Measurements from ENCODE around the gene SASH1. TPM values are rescaled to one million over a fixed set of nuclear protein-coding genes. Genes with fewer than 3 reads are reported as not detected.

Gene SASH1
- total RNA-seq, 1 experiment from 2014 or later: 33.2 TPM

DNA sequence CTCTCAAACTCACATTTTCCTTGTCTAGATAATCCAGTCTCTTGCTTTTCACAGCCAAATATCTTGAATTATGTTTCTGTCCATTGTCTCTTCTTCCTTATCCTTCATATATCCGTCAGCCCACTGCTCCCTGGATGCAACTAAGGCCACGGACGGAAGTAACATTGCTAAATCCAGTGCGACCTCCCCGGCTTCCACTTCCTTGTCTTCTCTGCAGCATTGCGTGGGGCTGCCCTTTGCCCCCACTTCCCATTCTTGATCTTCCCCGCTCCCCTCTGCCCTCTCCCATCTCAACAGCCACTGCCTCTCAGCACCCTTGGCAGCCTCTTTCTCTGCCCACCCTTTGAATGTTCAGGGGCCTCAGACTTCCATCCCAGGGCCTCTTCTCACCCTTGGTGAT, 213.8 kb downstream of the SASH1 start:
- Histone ChIP-seq H3K18ac (ENCODE audit: insufficient read length, low read depth, low read length) (no peak overlapping the region), H3K23ac (ENCODE audit: insufficient read length, low read depth, low read length) (no peak overlapping the region), H4K5ac (ENCODE audit: insufficient read length, low read depth, low read length) (no peak overlapping the region), H3K79me2 (ENCODE audit: insufficient read depth, low read length) (no peaks in the 10 kb centered on the region), H4K20me1 (ENCODE audit: control insufficient read depth, insufficient read depth, insufficient read length) (no peaks in the 10 kb centered on the region), H2BK20ac (ENCODE audit: low read depth, low read length, poor library complexity, severe bottlenecking) (no peak overlapping the region), H3T11ph (ENCODE audit: low read length) (no peak overlapping the region), H2BK120ac (ENCODE audit: low read depth, low read length, poor library complexity, severe bottlenecking) (no peak overlapping the region), H3K56ac (ENCODE audit: insufficient read length, low read depth, low read length) (no peak overlapping the region), H3K9me3 (ENCODE audit: control insufficient read depth, low read depth, low read length) (no peaks in the 10 kb centered on the region), H2BK15ac (ENCODE audit: low read depth, low read length) (no peak overlapping the region), H3K27me3 (ENCODE audit: insufficient read depth, low read length) (peaks cover 3% of the 10 kb centered on the region; the same call in 1 of the 2 replicates), H3K27ac (ENCODE audit: insufficient read length, low read depth, low read length) (no peak overlapping the region), H2AFZ (ENCODE audit: low read length) (no peak overlapping the region), H3K4ac (ENCODE audit: low read depth, low read length) (no peak overlapping the region), H3K14ac (ENCODE audit: insufficient read depth, low read length) (no peak overlapping the region), H3K9ac (ENCODE audit: extremely low read depth, insufficient read length, low read length) (no peak overlapping the region), H2BK12ac (ENCODE audit: insufficient read length, low read depth, low read length) (no peak overlapping the region), H4K91ac (ENCODE audit: insufficient read length, low read depth, low read length) (no peak overlapping the region), H2BK5ac (ENCODE audit: insufficient read length, low read length) (no peak overlapping the region), H3K23me2 (ENCODE audit: insufficient read length, low read depth, low read length, poor library complexity, severe bottlenecking) (peaks cover 3% of the 10 kb centered on the region), H3K4me2 (ENCODE audit: insufficient read depth, insufficient read length, low read length) (no peak overlapping the region), H2AK5ac (ENCODE audit: insufficient read length, low read length) (no peak overlapping the region), H4K8ac (replicated peaks; ENCODE audit: insufficient read length, low read depth, low read length) (no peak overlapping the region), H3K79me1 (ENCODE audit: insufficient read depth, low read depth, low read length, poor library complexity, severe bottlenecking) (no peaks in the 10 kb centered on the region), H3K4me1 (ENCODE audit: insufficient read depth, low read length) (no peaks in the 10 kb centered on the region)
- Mint-ChIP-seq H3K4me1 (peaks cover 3 to 5% of the 10 kb centered on the region in 2 experiments), H3K36me3 (ENCODE audit: insufficient read depth in 1 of 3, low read depth in 3 of 3) (peaks cover 8 to 27% (median 13%) of the 10 kb centered on the region in 3 experiments), H3K27ac (no peak overlapping the region), H3K9me3 (peaks cover 19 to 22% of the 10 kb centered on the region in 2 experiments; a peak in 4 of 5 replicates), H3K4me3 (no peak overlapping the region; a peak in 1 of 5 replicates), H3K27me3 (ENCODE audit: low read depth) (peaks cover 21% of the 10 kb centered on the region)
- DNase-seq: no peak
- TF ChIP-seq, protein P1, sequence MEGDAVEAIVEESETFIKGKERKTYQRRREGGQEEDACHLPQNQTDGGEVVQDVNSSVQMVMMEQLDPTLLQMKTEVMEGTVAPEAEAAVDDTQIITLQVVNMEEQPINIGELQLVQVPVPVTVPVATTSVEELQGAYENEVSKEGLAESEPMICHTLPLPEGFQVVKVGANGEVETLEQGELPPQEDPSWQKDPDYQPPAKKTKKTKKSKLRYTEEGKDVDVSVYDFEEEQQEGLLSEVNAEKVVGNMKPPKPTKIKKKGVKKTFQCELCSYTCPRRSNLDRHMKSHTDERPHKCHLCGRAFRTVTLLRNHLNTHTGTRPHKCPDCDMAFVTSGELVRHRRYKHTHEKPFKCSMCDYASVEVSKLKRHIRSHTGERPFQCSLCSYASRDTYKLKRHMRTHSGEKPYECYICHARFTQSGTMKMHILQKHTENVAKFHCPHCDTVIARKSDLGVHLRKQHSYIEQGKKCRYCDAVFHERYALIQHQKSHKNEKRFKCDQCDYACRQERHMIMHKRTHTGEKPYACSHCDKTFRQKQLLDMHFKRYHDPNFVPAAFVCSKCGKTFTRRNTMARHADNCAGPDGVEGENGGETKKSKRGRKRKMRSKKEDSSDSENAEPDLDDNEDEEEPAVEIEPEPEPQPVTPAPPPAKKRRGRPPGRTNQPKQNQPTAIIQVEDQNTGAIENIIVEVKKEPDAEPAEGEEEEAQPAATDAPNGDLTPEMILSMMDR (conservative IDR thresholded peaks at IDR 0.05): no peak
- no CpG with 5 or more reads among the region's 7 CpGs for WGBS (ENCODE audit: extremely low coverage, insufficient read length, low lambda C conversion rate)
